Tibial nerve (tissue), 4 donors: ENCODE data around the gene HNRNPU.

Experiments used
- CTCF ChIP-seq, 5 experiments: fragments of 200-600 bp in 3 of 5; fragments of 450-650 bp in 2 of 5; sonication (generic) in 3 of 5; IDR thresholded peaks; one replicate each; pipeline ENCODE4 v1.5.1; 2016 to 2019; ENCODE audit warnings: antibody characterized with exemption in 5 of 5, mild to moderate bottlenecking in 3 of 5, moderate library complexity in 2 of 5
- EP300 ChIP-seq, 2 donors: sonication (generic); formaldehyde crosslinking; IDR thresholded peaks; one replicate each; pipeline ENCODE4 v1.6.1; 2017; ENCODE audit warnings: antibody characterized with exemption in 2 of 2, mild to moderate bottlenecking in 1 of 2
- POLR2A ChIP-seq, 2 donors: fragments of 450-650 bp; IDR thresholded peaks; one replicate each; pipeline ENCODE4 v1.6.1; 2017; ENCODE audit warnings: antibody characterized with exemption in 2 of 2, mild to moderate bottlenecking in 2 of 2, moderate library complexity in 2 of 2

DNA sequence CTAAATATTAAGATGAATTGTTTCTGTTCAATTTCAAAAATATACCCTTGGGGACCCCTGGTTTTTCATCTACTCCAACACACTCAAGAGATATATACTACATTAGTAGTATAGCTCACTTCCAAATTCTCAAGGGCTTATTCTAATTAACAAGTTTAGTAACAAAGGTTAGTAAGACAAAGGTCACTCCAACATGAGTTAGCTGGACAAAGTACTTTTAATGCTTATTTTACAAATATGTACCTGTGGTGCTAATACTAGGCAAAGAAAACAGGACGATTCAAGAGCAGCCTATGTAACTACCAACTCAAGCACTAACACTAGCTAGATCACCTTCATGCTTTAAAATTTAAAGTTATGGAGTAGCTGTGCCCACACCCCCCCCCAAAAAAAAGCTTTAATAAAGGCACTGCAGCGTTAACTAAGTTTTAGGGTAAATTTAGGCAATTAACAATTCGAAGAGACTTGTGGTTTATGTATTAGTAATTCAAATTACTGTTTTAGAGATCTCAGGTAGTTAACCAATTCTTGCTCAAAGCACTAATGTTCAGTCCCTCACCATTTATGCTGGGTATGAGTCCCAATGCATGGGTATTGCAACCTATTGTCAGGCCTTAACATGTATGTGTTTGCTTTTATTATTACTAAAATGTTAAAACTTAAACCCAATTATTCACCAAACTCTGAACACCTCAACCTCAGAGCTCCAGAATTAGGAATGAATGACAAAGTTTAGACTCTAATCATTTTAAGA is 14.1 kb downstream of the HNRNPU start:
- TF ChIP-seq EP300 (IDR thresholded peaks at IDR 0.05): no peak
- no peak for TF ChIP-seq CTCF (IDR thresholded peaks at IDR 0.05)
- no peak for TF ChIP-seq POLR2A (IDR thresholded peaks at IDR 0.05)
